ENCODE results near the gene RBM6. TPM values are rescaled to one million over a fixed set of nuclear protein-coding genes. Genes with fewer than 3 reads are reported as not detected.
A peak's percentile ranks its signal among the peaks of the same experiment; 100 is the strongest.
"Not testable (repeated sequence)": the region's sequence is repeated elsewhere in the genome, so short reads cannot be mapped to it uniquely, and the experiment has no call there.

The RBM6 gene
- total RNA-seq, 1 donor from 2014 or later: 109 TPM

DNA sequence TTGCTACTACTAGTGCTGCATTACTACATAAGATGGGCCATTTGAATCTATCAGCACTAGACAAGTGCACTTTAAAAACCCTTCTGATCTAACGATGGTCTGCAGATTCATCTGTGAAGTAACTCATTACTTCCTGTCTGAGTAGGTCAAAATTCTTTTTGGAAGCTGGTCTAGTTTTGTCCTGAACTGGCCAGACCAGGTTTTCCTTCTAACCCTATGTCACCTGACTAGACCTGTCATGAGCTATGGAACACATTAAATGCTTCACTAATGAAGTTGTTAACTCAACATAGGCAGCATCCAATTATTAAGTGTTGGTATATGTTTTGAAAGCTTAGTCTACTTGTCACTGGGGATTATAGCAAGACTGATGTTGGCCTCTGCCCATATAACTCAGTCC, 138.7 kb downstream of the RBM6 start:
- no peak for DNase-seq (ENCODE audit: extremely low spot score, unreplicated experiment)
- TF ChIP-seq, protein P1, sequence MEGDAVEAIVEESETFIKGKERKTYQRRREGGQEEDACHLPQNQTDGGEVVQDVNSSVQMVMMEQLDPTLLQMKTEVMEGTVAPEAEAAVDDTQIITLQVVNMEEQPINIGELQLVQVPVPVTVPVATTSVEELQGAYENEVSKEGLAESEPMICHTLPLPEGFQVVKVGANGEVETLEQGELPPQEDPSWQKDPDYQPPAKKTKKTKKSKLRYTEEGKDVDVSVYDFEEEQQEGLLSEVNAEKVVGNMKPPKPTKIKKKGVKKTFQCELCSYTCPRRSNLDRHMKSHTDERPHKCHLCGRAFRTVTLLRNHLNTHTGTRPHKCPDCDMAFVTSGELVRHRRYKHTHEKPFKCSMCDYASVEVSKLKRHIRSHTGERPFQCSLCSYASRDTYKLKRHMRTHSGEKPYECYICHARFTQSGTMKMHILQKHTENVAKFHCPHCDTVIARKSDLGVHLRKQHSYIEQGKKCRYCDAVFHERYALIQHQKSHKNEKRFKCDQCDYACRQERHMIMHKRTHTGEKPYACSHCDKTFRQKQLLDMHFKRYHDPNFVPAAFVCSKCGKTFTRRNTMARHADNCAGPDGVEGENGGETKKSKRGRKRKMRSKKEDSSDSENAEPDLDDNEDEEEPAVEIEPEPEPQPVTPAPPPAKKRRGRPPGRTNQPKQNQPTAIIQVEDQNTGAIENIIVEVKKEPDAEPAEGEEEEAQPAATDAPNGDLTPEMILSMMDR (conservative IDR thresholded peaks at IDR 0.05): no peak
- Mint-ChIP-seq H3K27ac (peak overlapping the region; percentile 1), H3K9me3 (no peaks in the 10 kb centered on the region), H3K27me3 (no peaks in the 10 kb centered on the region), H3K4me3 (no peak overlapping the region), H3K4me1 (ENCODE audit: unreplicated experiment) (no peaks in the 10 kb centered on the region), H3K36me3 (peaks cover 19% of the 10 kb centered on the region)

DNA sequence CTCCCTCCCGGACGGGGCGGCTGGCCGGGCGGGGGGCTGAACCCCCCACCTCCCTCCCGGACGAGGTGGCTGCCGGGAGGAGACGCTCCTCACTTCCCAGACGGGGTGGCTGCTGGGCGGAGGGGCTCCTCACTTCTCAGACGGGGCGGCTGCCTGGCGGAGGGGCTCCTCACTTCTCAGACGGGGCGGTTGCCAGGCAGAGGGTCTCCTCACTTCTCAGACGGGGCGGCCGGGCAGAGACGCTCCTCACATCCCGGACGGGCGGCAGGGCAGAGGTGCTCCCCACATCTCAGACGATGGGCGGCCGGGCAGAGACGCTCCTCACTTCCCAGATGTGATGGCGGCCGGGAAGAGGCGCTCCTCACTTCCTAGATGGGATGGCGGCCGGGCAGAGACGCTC, 145.0 kb downstream of the RBM6 start:
- H3K4me3 Mint-ChIP-seq; H3K27me3 Mint-ChIP-seq; H3K27ac Mint-ChIP-seq; H3K36me3 Mint-ChIP-seq; H3K4me1 Mint-ChIP-seq (ENCODE audit: unreplicated experiment); DNase-seq (ENCODE audit: extremely low spot score, unreplicated experiment); H3K9me3 Mint-ChIP-seq: not testable (repeated sequence)

DNA sequence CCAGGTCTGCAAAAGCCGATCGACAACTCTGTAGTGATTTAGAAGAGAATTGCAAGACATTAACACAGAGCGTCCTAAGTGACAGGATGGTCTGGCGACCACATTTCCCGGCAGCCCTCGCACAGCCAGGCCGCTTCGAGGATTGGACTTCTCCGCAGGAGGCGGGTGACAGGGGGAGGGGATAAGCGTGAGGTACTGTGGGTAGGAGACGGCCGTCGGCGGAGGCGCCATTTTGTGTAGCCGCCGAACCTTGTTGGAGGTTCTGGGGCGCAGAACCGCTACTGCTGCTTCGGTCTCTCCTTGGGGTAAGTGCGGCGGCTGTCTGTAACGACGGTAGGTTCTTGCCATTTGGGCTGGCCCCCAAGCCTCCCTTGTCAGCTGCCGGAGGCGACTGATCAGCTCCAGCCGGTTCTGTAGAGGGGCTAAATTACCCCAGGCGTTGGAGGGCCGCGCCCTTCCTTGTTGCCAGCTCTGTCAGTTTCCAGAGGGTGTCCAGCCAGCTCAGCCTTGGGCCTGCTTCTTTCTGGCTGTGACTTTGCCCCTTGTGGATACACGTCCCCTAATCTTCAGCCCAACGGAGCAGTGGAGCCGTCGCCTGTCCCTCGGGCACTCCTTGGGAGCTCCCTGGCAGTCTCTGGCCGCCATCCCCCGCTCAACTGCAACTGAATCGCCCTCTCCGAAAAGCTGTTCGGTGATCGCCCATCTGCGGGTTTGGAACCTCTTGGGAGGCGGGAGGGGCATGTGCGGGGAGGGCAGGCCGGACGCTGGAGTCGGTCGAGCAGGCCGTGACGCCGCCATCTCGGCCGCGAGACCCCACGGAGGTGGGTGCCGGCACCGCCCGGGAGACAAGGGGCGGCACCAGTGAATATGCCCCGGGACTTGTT, 149.0 kb downstream of the RBM6 start, which contains the start of gene RBM5:
TSS of gene RBM5 (plus strand) at position 195 of the 884 bp plus-strand sequence. CDS start 1,516 bp downstream, outside the sequence.
- H3K4me1 Mint-ChIP-seq (ENCODE audit: unreplicated experiment): peaks cover 11% of the 10 kb centered on the region
- no peaks in the 10 kb centered on the region for H3K27me3 Mint-ChIP-seq
- DNase-seq (ENCODE audit: extremely low spot score, unreplicated experiment): peak; percentile 92
- H3K27ac Mint-ChIP-seq: peak within 1 kb of the TSS; percentile 96
- TF ChIP-seq, protein P1 (conservative IDR thresholded peaks at IDR 0.05): no peak
- H3K9me3 Mint-ChIP-seq: peaks cover 4% of the 10 kb centered on the region
- peak within 1 kb of the TSS; percentile 99 for H3K4me3 Mint-ChIP-seq
- peaks cover 18% of the 10 kb centered on the region for H3K36me3 Mint-ChIP-seq

DNA sequence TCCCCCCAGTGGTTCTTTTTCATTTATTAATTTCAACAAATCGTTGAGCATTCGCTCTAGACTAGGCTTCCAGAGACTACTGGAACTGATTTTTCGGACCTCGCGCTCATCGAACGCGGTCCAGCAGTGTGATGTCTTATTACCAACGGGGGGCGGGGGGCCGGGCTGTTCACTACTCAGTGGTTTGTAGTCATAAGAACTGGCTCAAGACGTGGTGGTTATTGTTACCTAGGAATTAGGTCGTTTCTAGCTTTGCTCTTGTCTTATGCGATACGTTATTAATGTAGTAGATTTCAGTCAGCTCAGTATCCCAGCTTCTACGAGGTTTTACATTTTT, 149.6 kb downstream of the RBM6 start:
- TF ChIP-seq, protein P1 (conservative IDR thresholded peaks at IDR 0.05): no peak
- DNase-seq (ENCODE audit: extremely low spot score, unreplicated experiment): no peak
- Mint-ChIP-seq H3K4me1 (ENCODE audit: unreplicated experiment) (peaks cover 11% of the 10 kb centered on the region), H3K4me3 (peak overlapping the region; percentile 99), H3K27ac (peak overlapping the region; percentile 96), H3K36me3 (peaks cover 20% of the 10 kb centered on the region), H3K9me3 (peaks cover 4% of the 10 kb centered on the region), H3K27me3 (no peaks in the 10 kb centered on the region)

DNA sequence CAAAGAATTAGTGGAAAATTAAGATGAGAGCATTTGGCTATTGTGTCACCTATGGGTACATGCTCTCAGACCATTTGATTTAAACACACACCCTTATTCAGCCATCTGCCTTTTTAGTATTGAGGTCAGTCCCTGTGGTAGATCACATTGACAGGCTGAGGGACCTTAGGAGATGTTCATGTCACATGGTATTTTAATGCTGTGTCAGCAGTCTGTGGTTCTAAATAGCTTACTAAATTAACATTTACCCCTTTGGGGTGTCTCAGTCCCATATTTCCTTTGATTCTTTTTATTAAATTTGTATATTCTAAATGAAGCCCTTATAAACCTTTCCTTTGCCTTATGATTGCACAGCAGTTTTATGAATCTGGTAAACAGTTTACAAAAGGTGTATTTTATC, 151.0 kb downstream of the RBM6 start:
- Mint-ChIP-seq H3K36me3 (peaks cover 30% of the 10 kb centered on the region), H3K4me1 (ENCODE audit: unreplicated experiment) (peaks cover 11% of the 10 kb centered on the region)
- no peak for DNase-seq (ENCODE audit: extremely low spot score, unreplicated experiment)

More for the DNA sequence above, 151.0 kb downstream of the RBM6 start:
- peak overlapping the region; percentile 99 for H3K4me3 Mint-ChIP-seq
- no peaks in the 10 kb centered on the region for H3K27me3 Mint-ChIP-seq
- no peak overlapping the region for H3K27ac Mint-ChIP-seq
- H3K9me3 Mint-ChIP-seq: peaks cover 4% of the 10 kb centered on the region
- TF ChIP-seq, protein P1 (conservative IDR thresholded peaks at IDR 0.05): no peak

All from type B pancreatic cell (in vitro differentiated cells).